HG02840 (cell line): Measurements from ENCODE around the gene PDGFC.

Experiments
- ATAC-seq: cut with Tn5 transposase; IDR thresholded peaks from one replicate; pipeline ENCODE4 v1.9.1; 2021; ENCODE audit warnings: mild to moderate bottlenecking, moderate library complexity, moderate number of reproducible peaks; ENCODE audit not compliant: unreplicated experiment, low FRiP score

PDGFC gene, protein sequence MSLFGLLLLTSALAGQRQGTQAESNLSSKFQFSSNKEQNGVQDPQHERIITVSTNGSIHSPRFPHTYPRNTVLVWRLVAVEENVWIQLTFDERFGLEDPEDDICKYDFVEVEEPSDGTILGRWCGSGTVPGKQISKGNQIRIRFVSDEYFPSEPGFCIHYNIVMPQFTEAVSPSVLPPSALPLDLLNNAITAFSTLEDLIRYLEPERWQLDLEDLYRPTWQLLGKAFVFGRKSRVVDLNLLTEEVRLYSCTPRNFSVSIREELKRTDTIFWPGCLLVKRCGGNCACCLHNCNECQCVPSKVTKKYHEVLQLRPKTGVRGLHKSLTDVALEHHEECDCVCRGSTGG

GRCh38 chr4:156971676-156972378 is at the start of gene PDGFC:
Gene PDGFC (minus strand): TSS chr4:156971799. CDS start chr4:156970903, 896 bp downstream.
- no peak for ATAC-seq

GRCh38 chr4:157020882-157021281 is 49.3 kb upstream of the PDGFC start:
- ATAC-seq = no peak

DNA sequence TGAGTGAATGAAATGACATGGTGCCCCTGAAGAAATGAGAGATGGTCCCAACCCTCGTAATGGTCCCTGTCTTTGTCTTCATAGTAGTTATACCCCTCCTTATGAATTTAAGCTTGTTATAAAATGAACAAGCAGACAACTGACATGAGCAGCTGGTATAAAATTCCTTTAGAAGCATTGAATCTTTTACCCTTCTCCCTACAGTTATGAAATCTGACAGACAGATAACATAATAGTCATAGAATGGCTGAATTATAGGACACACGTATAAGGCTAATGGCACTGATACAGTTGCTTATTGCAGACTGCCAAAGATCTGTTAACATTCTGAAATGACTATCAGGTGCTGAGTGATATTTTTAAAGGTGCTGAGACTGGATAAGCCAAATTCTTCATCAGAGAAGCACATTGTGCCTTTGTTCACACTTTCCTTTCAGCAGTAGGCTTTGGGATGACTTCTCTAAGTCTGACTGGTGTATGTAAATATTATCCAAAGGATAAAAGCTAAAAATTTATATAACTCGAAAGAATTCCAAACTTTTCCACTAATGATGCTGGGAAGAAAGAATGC is 47.4 kb upstream of the PDGFC start:
- ATAC-seq = no peak

GRCh38 chr4:157014621-157015591 is 43.3 kb upstream of the PDGFC start:
- ATAC-seq = no peak

DNA sequence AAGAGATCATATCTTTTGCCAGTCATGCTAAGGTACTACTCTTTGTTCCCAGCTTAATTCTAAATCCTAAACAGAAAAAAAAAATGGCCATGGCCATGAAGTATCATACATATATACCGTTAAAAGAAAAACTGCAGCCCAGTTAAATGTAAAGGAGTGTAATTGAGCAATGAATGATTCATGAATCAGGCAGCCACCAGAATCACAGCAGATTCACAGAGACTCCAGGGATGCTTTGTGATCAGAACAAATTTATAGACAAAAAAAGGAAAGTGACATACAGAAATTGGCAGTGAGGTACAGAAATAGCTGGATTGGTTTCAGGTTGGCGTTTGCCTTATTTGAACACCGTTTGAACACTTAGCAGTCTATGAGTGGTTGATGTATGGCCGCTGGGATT is 42.1 kb upstream of the PDGFC start:
- ATAC-seq = no peak

DNA sequence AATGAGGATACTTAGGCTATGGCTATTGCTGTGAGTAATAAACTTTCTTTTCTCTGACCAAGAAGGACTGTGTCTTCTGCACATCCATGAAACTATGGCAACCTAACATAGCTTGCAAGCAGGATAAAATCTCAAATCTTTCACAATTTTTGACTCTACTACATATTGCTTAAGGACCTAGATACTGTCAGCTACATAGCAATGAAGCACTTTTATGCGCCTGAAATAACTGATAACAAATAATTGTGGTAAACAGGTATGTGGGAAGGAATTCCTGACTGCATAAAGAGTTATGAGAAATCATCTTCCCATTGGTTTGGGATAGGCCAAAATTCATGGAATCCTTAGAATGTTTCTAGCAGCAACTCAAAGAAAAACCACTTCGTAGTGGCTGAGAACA is 41.2 kb upstream of the PDGFC start:
- ATAC-seq = no peak

DNA sequence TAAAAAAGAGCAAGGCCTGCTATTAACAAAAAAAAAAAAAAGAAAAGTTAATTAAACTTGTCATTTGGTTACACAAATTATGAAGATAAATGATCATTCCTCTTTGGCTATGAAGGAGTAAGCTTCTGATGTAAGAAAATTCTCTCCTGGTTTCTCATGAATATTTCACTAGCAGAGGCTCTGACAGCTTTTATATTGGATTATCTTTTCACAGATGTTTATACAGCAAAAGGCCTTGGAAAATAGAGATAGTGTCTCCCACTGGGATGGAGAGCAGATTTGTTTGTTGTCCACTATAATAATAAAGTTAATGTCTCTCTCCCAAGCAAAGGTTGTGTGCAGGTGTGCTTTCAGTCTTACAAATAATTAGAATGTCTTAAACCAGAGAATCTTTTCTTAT is 40.7 kb upstream of the PDGFC start:
- ATAC-seq = no peak

- no peak for ATAC-seq
Measured at GRCh38 chr4:157010630-157011029, 39.0 kb upstream of the PDGFC start.

DNA sequence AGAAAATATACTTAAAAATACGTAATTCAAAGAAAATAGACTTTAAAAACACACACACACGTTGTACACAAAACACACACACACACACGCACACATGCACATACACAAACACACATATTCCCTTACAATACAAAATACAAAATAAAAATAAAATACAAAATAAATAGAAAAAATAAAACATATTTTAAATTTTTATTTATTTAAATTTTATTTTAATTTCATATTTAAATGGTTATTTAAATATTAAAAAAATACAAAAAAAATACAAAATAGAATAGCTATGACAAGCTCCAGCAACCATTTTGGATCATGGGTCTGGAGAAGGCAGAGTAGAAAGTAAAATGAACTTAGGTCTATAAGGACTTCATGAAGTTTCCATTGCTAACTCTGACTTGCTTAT is 34.2 kb upstream of the PDGFC start:
- ATAC-seq = no peak

- no peak for ATAC-seq
Measured at GRCh38 chr4:157005193-157005592, 33.6 kb upstream of the PDGFC start.

DNA sequence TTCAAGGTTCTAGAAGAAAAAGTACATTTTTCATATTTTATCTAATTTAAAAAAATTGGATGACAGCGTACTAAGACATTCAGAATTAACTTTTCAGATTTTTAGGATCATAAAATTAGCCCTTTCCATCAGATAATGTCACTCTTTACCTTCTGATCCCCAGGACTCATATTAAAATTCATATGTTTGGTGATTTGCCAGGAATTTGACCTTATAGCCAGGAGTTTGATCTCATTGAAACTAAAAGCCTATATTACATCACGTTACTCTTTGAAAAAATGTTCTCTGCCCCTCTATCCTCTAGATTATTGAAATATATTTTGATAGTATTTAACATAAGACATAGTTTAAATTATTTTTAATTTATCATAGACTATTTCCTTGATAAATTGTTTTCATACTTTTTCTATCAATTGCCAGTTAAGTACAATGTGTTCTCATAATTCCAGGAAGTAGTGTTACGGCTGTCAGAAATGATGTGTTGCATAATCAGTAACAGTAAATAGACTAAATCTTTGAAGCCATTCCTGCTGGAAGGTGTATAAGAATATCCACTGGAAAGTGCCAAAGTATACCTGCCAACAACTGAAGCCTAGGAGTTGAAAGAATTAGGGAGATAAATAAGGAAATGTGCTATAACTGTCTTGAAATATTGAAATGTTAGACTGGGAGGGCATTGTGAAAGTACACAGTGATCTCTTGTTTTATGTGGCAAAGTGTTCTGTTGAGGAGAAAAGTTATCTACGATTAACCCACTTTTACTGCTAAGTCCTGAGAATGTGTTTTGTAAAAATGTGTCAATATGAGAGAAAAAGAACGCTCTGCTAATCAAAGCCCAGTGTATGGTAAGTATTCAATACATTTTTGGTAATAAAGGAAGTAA is 32.9 kb upstream of the PDGFC start:
- ATAC-seq = no peak

DNA sequence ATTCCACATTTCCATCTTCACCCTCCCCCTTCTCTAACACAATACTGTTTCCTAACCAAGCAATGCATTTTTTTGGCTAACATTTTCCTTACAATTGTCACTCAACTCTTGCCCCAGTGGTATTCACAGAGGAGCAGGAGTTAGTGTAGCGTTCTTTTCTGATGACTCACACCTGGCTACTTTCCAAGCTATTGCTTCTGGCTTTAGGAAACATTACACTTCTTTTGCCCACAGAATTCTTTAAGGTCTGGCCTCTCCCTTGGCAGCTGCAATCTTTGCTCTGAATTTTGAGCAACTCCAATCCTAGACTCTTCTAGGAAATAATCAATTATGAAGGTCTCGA is 27.5 kb upstream of the PDGFC start:
- no peak for ATAC-seq

DNA sequence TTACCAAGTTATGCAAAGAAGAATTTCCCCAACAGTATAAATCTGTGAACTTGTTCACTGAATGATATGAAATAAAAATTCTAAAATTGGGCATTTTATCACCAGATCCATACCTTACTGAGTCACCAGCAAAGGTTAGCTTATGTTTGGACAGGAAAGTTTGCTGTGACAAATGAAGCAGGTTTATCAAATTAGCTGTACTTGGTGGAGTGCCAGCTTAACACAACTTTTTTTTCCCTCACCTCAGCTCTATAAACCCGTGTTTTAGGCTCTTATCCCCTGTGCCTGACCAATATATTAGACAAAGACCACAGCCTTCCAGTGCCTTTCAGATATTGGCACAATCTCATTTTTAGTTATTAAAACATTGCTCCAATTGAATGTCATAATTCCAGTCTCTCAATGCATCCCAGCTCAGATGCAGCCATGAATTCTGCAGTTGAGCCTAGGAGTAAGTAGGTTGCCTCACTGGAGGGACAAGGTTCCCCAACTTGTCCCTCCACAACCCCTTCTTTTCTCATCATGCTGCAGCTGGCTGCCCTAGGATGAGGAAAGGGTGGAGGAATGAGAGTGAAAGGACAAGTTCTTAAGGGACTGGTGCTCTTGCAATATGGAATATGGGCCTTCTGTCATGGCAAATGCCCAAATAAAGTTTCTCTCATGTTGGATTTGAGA is 27.0 kb upstream of the PDGFC start:
- ATAC-seq = no peak

DNA sequence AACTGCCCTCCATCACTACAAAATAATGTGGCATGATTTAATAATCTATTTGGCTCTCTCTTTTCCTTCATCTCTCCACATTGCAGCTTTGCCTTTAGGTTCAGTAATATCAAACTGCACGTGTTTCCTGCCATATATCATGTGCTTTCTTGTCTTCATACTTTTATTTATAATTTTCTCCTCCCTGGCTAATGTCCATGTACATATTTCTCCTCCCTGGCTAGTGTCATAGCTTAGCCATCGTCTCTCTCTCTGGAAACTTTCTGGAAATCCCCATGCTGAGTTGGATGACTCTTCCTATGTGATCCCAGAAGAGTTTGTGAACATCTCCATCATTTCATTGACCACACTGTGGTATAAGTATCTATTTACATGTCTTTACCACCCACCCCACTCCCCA is 21.3 kb upstream of the PDGFC start:
- ATAC-seq = no peak

GRCh38 chr4:156991161-156991560 is 19.6 kb upstream of the PDGFC start:
- no peak for ATAC-seq

- no peak for ATAC-seq
Measured at GRCh38 chr4:156983366-156983765, 11.8 kb upstream of the PDGFC start.

DNA sequence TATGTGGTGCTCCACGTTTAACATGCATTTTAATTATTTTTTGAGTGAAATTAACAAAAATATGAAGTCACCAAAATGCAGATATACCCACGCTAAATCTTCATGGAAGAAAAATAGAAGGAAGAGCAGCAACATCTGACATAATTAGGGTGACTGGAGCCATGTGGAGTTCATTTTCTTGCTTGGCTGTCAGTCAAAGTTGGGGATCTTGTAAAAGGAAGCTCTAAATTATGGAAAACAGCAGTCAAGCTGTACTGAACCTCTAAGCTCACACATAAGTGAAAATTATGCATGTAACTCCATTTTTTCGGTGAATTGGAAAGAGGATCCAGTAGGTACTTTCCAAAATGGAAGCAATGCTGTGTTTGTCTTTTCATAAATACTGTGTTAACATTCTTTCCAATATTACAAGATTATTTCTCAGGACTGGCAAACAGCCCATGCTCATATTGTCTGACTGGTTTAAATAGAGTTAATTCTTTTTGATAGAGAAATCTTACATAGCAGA is 9.7 kb upstream of the PDGFC start:
- ATAC-seq = no peak

- no peak for ATAC-seq
Measured at GRCh38 chr4:156977435-156978160, 6.0 kb upstream of the PDGFC start.
